ENCODE results near the gene LRRC2.
A peak's percentile ranks its signal among the peaks of the same experiment; 100 is the strongest.

LRRC2 gene

DNA sequence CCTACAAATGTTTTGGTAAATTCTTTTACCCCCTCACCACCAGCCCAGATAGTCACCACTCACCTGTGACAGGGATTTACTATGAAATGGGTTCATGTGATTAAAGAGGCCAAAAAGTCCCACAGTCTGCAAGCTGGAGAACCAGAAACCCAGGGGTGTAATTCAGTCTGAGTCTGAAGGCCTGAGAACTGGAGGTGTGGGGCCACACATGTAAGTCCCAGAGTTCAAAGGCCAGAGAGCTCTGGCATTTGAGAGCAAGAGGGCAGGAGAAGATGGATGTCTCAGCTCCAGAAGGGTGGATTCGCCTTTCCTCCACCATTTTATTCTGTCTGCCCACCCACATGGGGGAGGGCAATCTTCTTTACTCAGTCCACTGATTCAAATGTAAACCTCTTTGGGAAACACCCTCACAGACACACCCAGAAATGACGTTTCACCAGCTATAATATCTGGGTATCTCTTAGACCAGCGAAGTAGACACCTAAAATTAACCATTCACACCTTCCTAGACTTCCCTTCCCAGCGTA is 56.4 kb downstream of the LRRC2 start:
- Histone ChIP-seq H3K4me1 (ENCODE audit: control insufficient read depth, insufficient read depth, low read length, poor library complexity, severe bottlenecking) (no peaks in the 10 kb centered on the region), H3K9me3 (ENCODE audit: control insufficient read depth, low read length) (no peaks in the 10 kb centered on the region), H3K27ac (ENCODE audit: low read depth, low read length, severe bottlenecking) (peak overlapping the region; percentile 37), H3K36me3 (ENCODE audit: control insufficient read depth, insufficient read depth, low read length) (no peaks in the 10 kb centered on the region), H3K4me3 (ENCODE audit: extremely low read depth, insufficient read depth, low read length, poor library complexity, severe bottlenecking) (no peak overlapping the region)
- WGBS, 2 experiments (ENCODE audit: insufficient coverage in 2 of 2): 81 to 94% methylated on average over 2 to 3 of the region's 4 CpGs

DNA sequence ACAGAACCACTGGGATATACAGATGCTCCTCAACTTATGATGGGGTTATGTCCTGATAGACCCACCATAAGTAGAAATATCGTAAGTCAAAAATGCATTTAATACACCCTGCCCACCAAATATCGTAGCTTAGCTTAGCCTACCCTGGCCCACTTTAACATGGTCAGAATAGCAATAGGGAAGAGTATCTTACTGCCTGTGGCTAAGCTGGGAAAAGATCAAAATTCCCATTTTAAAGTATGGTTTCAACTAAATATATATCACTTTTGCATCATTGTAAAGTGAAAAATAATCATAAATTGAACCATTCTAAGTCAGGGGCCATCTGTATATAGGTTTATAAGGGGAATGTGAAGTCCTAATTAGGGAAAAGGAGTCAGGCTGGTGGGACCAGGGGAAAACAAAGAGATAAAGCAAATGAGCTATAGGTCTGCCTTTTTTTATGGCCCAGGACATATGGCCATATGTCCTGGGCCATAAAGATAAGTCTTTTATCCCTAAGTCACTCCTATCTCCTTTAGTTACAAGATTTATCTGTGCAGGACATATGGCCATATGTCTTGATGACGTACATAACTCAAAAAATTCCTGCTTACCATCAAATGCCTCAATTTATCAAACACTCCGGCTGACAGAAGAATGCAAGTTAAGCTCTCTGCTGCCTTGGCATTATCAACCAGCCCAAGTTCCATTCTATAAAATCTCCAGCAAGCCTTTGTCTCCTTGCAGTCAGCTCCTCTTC is 57.1 kb downstream of the LRRC2 start:
- H3K4me3 ChIP-seq (ENCODE audit: extremely low read depth, insufficient read depth, low read length, poor library complexity, severe bottlenecking): no peak overlapping the region
- no peaks in the 10 kb centered on the region for H3K4me1 ChIP-seq (ENCODE audit: control insufficient read depth, insufficient read depth, low read length, poor library complexity, severe bottlenecking)
- H3K36me3 ChIP-seq (ENCODE audit: control insufficient read depth, insufficient read depth, low read length): no peaks in the 10 kb centered on the region
- no peaks in the 10 kb centered on the region for H3K9me3 ChIP-seq (ENCODE audit: control insufficient read depth, low read length)
- 97 to 100% methylated on average over 3 of the region's 4 CpGs for WGBS, 2 experiments (ENCODE audit: insufficient coverage in 2 of 2)
- peak overlapping the region; percentile 37 for H3K27ac ChIP-seq (ENCODE audit: low read depth, low read length, severe bottlenecking)

DNA sequence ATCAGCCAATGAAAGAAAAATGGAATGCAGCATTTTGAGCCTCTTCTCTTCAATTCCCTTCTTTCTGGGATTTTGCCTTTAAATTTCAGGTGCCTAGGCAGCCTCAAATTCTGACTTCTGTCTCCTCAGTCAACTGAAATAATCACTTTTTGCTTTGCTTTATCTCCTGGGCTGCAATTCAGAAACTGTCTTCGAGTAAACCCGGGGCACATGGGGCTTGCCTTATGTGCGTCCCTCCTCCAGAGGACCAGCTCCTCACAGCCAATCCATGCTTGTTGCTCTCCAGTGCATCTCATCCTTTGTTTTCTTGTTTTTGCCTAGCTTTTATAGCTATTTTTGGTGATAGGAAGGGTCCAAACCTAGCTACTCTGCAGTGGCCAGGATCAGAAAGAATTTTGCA is 59.6 kb downstream of the LRRC2 start:
- no peak overlapping the region for H3K4me3 ChIP-seq (ENCODE audit: extremely low read depth, insufficient read depth, low read length, poor library complexity, severe bottlenecking)
- H3K27ac ChIP-seq (ENCODE audit: low read depth, low read length, severe bottlenecking): no peak overlapping the region
- H3K36me3 ChIP-seq (ENCODE audit: control insufficient read depth, insufficient read depth, low read length): no peaks in the 10 kb centered on the region
- no peaks in the 10 kb centered on the region for H3K4me1 ChIP-seq (ENCODE audit: control insufficient read depth, insufficient read depth, low read length, poor library complexity, severe bottlenecking)
- H3K9me3 ChIP-seq (ENCODE audit: control insufficient read depth, low read length): no peaks in the 10 kb centered on the region
- 100% methylated on average over 2 of the region's 3 CpGs for WGBS, 2 experiments (ENCODE audit: insufficient coverage in 2 of 2)

DNA sequence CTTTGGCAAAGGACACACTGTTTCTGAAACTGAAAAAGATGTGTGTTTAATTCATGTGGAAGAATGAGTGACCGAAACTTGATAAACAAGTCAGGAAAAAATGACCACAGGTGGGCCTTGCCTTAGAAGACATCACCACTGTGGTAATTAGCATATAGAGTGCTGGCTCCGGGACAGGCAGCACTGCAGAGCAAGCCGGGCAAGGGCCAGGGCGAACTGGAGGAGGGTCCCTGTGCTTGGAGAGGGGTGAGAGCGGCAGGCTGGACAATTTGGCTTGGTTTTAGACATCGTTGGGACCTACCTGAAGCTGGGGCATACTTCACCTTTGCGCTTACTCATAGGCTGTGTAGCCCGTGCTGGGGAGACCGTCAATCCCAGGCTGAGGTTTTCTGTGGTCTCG is 60.1 kb downstream of the LRRC2 start:
- Histone ChIP-seq H3K27ac (ENCODE audit: low read depth, low read length, severe bottlenecking) (no peak overlapping the region), H3K36me3 (ENCODE audit: control insufficient read depth, insufficient read depth, low read length) (no peaks in the 10 kb centered on the region), H3K9me3 (ENCODE audit: control insufficient read depth, low read length) (no peaks in the 10 kb centered on the region), H3K4me1 (ENCODE audit: control insufficient read depth, insufficient read depth, low read length, poor library complexity, severe bottlenecking) (no peaks in the 10 kb centered on the region), H3K4me3 (ENCODE audit: extremely low read depth, insufficient read depth, low read length, poor library complexity, severe bottlenecking) (no peak overlapping the region)
- 75 to 83% methylated on average over 7 to 10 of the region's 10 CpGs for WGBS, 2 experiments (ENCODE audit: insufficient coverage in 2 of 2)

DNA sequence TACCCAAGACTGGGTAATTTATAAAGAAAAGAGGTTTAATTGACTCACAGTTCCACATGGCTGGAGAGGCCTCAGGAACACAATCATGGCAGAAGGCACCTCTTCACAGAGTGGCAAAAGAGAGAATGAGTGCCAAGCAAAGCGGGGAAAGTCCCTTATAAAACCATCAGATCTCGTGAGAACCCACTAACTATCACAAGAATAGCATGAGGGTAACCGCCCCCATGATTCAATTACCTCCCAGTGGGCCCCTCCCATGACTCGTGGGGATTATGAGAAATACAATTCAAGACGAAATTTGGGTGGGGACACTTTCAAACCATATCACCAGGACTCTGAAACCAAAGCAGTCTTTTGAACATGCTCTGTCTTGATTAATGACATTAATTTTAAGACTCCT is 61.3 kb downstream of the LRRC2 start:
- Histone ChIP-seq H3K4me1 (ENCODE audit: control insufficient read depth, insufficient read depth, low read length, poor library complexity, severe bottlenecking) (no peaks in the 10 kb centered on the region), H3K27ac (ENCODE audit: low read depth, low read length, severe bottlenecking) (no peak overlapping the region)
- WGBS, 2 experiments (ENCODE audit: insufficient coverage in 2 of 2): 82% methylated on average over 3 of the region's 5 CpGs; no CpG with 5 or more reads in 1 of the 2 experiments

DNA sequence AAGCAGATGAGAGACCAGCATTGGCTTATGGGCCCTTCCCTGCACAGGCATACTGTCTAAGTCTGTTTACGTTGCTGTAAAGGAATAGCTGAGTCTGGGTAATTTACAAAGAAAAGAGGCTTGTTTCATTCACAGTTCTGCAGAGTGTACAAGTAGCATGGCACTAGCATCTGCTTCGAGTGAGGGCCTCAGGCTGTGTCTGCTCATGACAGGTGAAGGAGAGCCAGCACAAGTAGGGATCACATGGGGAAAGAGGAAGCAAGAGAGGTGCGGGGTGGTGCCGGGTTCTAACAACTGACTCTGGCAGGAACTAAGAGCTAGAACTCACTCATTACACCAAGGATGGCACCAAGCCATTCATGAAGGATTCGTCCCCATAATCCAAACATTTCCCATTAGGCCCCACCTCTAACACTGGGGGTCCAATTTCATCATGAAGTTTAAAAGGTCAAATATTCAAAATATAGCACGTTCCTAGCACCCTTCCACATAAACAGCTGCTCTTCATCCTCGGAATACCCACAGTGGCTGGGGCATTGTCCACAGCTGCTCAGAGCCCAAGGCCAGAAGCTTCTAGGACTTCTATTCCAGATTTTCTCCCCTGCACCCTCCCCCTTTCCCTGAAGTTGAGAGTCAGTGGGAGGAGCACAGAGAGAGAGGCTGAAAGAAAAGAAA is 62.8 kb downstream of the LRRC2 start:
- Histone ChIP-seq H3K36me3 (ENCODE audit: control insufficient read depth, insufficient read depth, low read length) (no peaks in the 10 kb centered on the region), H3K4me1 (ENCODE audit: control insufficient read depth, insufficient read depth, low read length, poor library complexity, severe bottlenecking) (no peaks in the 10 kb centered on the region), H3K9me3 (ENCODE audit: control insufficient read depth, low read length) (no peaks in the 10 kb centered on the region), H3K4me3 (ENCODE audit: extremely low read depth, insufficient read depth, low read length, poor library complexity, severe bottlenecking) (no peak overlapping the region), H3K27ac (ENCODE audit: low read depth, low read length, severe bottlenecking) (no peak overlapping the region)
- 92 to 94% methylated on average over 7 of the region's 7 CpGs for WGBS, 2 experiments (ENCODE audit: insufficient coverage in 2 of 2)

More for the DNA sequence above, 61.3 kb downstream of the LRRC2 start:
- Histone ChIP-seq H3K9me3 (ENCODE audit: control insufficient read depth, low read length) (no peaks in the 10 kb centered on the region), H3K4me3 (ENCODE audit: extremely low read depth, insufficient read depth, low read length, poor library complexity, severe bottlenecking) (no peak overlapping the region), H3K36me3 (ENCODE audit: control insufficient read depth, insufficient read depth, low read length) (no peaks in the 10 kb centered on the region)

DNA sequence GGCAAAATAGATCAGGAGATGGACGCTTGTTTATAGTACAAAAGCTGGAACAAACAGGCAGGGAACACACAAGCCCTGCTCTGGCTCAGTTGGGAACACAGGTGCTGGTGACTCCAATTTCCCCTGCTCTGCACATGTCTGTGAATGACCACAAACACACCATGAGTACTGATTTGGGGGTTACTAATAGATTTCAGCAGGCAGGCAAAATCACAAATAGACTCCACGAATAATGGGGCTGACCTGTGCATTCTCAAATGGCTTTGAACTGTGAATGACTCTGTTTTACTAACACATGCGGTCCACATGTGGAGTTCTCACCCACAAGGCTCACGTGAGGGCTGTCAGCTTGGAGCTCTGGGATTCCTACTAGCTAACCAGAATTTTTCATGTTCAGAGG is 64.4 kb downstream of the LRRC2 start:
- no peak overlapping the region for H3K4me3 ChIP-seq (ENCODE audit: extremely low read depth, insufficient read depth, low read length, poor library complexity, severe bottlenecking)
- H3K4me1 ChIP-seq (ENCODE audit: control insufficient read depth, insufficient read depth, low read length, poor library complexity, severe bottlenecking): no peaks in the 10 kb centered on the region
- no peaks in the 10 kb centered on the region for H3K9me3 ChIP-seq (ENCODE audit: control insufficient read depth, low read length)
- WGBS, 2 experiments (ENCODE audit: insufficient coverage in 2 of 2): 85 to 95% methylated on average over 4 of the region's 4 CpGs
- no peaks in the 10 kb centered on the region for H3K36me3 ChIP-seq (ENCODE audit: control insufficient read depth, insufficient read depth, low read length)
- H3K27ac ChIP-seq (ENCODE audit: low read depth, low read length, severe bottlenecking): no peak overlapping the region

DNA sequence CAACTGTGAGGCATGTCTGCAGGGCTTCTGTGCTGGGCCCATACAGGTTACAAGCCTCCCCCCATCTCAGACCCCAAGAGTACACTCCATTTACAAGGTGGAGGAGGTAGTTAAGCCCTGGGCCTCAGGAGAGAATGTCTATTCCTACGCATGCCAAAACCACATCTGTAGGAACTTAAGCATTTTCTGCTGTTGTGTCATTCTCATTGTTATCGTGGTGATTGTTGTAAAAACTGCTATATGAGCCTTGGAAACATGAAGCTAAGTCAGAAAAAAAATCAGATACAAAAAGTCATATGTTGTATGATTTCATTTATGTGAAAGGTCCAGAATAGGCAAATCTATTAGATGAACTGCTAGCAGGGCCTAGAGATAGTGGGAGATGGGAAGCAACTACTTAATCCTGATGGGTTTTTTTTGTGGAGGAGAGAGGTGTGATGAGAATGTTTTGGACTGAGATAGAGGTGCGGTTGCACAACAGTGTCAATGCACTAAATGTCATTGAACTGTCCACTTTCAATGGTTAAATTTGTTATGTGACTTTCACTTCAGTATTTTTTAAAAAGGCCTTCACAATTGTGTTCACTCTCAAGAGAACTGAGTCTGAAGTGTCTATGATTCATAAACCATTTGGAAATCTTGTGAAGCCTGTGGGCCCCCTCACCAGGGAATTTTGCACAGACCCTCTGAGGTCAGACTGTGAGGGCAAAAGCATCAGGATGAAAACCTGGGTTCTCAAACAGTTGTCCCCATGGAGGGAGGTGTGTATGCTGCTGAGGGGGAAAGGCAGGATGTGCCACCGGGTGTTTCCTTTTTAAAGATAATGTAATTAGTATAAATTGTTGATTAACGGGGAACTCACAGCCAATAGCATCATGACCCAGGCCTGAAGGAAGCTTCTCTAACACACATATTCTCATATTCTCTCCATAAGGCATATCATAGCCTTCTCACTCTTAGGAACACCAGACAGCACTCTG is 65.2 kb downstream of the LRRC2 start:
- no peaks in the 10 kb centered on the region for H3K36me3 ChIP-seq (ENCODE audit: control insufficient read depth, insufficient read depth, low read length)
- WGBS, 2 experiments (ENCODE audit: insufficient coverage in 2 of 2): 84 to 100% methylated on average over 2 of the region's 5 CpGs
- no peak overlapping the region for H3K4me3 ChIP-seq (ENCODE audit: extremely low read depth, insufficient read depth, low read length, poor library complexity, severe bottlenecking)
- no peaks in the 10 kb centered on the region for H3K4me1 ChIP-seq (ENCODE audit: control insufficient read depth, insufficient read depth, low read length, poor library complexity, severe bottlenecking)
- no peaks in the 10 kb centered on the region for H3K9me3 ChIP-seq (ENCODE audit: control insufficient read depth, low read length)
- no peak overlapping the region for H3K27ac ChIP-seq (ENCODE audit: low read depth, low read length, severe bottlenecking)

DNA sequence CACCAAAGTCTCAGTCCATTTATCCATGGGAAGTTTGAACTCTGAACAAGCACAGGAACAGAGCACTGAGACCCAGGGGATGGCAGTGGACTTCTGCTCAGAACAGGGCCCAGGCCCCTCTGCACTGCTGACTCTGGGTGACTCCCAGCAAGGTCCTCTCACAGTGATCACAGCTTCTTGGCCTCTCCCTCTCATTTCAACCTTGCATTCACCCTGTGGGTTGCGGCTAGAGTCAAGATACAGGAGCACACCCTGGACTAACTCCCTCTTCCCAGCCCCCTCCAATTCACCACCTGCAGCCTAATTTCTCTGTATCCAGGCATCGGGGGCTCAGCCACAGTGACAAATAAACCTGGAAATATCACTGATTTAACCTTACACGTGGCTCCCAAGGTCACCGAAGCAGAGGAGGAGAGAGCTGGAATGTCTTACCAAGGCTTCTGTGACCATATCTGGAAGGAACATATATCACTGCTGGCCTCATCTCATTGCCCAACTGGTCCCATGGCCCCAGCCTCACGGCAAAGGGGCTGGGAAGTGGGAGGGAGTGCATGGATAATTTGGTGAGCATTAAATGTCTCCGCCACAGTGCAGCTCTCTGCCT is 67.1 kb downstream of the LRRC2 start:
- Histone ChIP-seq H3K36me3 (ENCODE audit: control insufficient read depth, insufficient read depth, low read length) (no peaks in the 10 kb centered on the region), H3K27ac (ENCODE audit: low read depth, low read length, severe bottlenecking) (no peak overlapping the region), H3K9me3 (ENCODE audit: control insufficient read depth, low read length) (no peaks in the 10 kb centered on the region), H3K4me3 (ENCODE audit: extremely low read depth, insufficient read depth, low read length, poor library complexity, severe bottlenecking) (no peak overlapping the region), H3K4me1 (ENCODE audit: control insufficient read depth, insufficient read depth, low read length, poor library complexity, severe bottlenecking) (no peaks in the 10 kb centered on the region)
- WGBS, 2 experiments (ENCODE audit: insufficient coverage in 2 of 2): 87 to 95% methylated on average over 3 to 5 of the region's 6 CpGs
